Inflammatory macrophage treated with lipopolysaccharide for 1 hour (primary cell): ENCODE results near the gene YIPF2.

Experiments used
- DNase-seq, 2 donors: peaks; one replicate each; pipeline ENCODE4 v3.0.0-alpha.2; 2020 to 2022

Gene YIPF2

DNA sequence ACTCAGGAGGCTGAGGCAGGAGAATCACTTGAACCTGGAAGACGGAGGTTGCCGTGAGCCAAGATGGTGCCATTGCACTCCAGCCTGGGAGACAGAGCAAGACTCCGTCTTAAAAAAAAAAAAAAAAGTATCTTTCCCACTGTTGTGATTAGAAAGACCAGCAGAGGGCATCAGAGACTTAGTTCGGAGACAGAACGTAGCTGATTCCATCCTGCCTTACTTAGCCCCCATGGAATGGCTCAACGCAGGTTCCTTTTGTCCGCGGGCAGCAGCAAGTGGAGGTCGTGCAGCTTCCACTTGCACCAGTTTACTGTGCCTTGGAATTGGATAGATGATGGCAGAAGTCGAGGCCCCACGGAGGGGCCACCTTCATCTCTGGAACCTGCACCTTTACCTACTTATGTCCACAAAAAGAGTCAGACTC, 8.2 kb upstream of the YIPF2 start:
- DNase-seq: peak; percentile 64 to 82

GRCh38 chr19:10935371-10936059, 7.1 kb upstream of the YIPF2 start:
- DNase-seq: no peak

DNA sequence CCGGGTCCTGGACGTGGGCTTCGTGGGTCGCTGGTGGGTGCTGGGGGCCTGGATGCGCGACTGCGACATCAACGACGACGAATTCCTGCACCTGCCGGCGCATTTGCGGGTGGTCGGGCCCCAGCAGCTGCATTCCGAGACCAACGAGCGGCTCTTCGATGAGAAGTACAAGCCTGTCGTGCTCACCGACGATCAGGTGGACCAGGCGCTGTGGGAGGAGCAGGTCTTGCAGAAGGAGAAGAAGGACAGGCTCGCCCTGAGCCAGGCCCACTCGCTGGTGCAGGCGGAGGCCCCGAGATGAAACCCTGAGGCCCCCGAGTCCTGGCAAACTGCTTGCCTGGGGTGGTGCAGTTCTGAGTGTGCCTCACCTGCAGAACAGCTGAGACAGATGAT, 959 bp upstream of the YIPF2 start:
- DNase-seq: no peak

DNA sequence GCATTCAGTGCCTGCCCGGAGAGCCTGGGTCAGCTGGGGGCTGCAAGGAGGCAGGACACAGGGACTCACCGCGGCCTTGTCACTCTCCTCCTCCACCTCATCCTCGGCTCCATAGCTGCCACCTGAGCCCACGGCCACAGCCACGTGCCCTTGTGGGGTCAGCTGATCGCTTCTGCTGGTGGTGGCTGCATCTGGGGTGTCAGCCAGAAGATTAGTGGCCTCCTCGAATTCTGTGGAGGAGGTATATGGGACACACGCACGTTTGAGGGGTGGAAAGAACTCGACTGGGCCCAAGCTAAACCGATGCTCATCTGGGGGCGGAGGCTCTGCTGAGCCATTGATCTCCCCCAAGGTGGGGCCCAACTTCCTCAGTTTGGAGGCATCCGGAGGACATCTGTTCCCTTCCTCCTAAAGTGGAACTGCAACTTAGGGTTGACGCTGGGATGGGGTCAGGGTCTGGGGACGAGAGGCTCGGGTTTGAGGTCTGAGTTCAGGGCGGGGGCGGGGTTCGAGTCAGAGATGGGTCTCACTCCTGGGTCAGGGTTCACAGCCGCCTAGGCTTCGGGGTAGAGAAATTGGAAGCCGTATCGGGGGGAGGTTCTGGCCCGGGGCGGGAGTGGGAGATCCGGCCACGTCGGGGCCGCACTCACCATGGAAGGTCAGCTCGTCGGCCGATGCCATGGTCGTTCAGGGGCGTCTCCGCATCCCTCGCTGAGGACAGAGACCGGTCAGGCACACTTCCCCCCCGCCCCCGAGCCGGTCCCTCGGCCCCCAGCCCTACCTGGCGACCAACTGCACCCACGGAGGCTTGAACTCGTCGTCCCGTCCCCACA, 493 bp downstream of the YIPF2 start:
- DNase-seq: peak; percentile 7 to 13

DNA sequence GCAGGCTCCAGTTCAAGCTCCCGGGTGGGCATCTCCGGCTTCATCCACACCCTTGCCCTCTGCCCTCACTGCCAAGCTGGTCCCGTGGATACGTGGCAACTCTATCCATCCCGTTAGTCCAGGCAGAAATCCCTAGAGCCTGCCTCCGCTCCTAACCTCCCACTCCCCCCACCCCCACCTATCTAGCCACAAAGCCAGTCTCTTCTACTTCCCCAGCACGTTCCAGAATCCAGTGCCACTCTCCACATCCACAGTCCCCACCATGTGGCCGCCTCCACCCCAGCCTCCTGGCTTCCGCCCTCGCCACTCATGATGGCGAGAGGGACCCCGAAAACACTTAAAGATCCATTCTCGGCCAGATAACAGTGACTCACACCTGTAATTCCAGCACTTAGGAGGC, 3.8 kb downstream of the YIPF2 start:
- no peak for DNase-seq

- no peak for DNase-seq
These were observed 5.0 kb downstream of the YIPF2 start for GRCh38 chr19:10923260-10924112.

DNA sequence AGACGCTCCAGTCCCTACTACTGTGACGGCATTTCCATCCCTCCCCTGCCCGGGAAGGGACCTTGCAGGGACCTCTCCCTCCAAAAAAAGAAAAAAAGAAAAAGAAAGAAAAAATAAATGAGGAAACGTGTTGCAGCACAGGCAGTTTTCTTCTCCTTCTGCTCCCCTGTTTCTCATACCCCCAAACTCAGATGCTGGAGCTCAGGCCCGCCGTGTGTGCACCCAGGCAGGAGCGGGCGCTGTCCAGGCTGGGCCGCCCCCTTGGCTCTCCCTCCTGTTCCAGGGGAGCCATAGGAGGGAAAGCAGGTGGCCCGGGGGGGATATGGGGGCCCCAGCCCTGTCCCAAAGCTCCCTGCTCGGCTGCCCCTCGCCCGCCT, 5.8 kb downstream of the YIPF2 start:
- DNase-seq: no peak

- no peak for DNase-seq
These were observed 6.4 kb downstream of the YIPF2 start for GRCh38 chr19:10921910-10922637.

DNA sequence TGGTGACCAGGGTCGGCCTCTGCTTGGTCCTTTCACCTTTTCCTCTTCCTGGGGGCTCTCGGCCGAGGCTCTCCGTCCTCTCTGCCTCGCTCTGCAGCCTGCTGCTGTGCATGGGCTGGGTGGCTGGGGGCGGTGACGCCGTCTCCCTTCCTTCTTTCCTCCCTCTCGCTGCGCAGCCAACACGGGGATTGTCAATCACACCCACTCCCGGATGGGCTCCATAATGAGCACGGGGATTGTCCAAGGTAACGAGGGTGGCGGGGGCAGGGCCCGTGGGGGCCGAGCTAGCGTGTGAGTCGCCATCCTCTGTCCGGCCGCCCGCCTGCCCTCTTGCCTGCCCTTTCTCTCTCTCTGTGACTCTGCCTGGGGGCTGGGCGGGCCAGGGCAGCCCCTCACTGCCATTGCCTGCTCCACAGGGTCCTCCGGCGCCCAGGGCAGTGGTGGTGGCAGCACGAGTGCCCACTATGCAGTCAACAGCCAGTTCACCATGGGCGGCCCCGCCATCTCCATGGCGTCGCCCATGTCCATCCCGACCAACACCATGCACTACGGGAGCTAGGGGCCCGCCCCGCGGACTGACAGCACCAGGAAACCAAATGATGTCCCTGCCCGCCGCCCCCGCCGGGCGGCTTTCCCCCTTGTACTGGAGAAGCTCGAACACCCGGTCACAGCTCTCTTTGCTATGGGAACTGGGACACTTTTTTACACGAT, 7.1 kb downstream of the YIPF2 start:
- DNase-seq: no peak

DNA sequence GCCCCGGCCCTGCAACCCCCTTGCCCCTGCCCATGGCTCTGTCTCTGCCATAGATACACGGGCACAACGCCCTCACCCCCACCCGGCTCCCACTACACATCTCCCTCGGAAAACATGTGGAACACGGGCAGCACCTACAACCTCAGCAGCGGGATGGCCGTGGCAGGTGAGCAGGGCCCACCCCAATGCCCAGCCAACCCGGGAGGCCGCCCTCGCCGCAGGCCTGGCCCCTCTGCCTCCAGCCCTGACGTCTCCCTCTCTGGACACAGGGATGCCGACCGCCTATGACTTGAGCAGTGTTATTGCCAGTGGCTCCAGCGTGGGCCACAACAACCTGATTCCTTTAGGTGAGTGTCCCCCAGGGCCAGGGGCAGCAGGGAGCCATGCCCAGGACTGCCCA, 7.7 kb downstream of the YIPF2 start:
- DNase-seq: no peak

DNA sequence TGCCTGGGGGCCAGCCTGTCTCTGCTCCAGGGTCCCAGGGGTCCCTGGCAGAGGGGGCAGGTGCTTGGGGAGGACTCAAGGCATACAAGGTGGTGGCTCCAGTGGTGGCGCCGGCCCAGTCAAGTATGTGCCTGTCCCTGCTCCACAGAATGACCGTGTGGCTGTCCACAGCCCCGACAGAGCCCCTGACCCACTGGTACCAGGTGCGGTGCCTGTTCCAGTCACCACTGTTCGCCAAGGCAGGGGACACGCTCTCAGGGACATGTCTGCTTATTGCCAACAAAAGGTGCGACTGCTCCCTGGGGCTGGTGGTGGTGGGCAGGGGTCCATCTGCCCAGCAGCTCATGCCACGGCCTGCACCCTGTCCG, 8.2 kb downstream of the YIPF2 start:
- no peak for DNase-seq

DNA sequence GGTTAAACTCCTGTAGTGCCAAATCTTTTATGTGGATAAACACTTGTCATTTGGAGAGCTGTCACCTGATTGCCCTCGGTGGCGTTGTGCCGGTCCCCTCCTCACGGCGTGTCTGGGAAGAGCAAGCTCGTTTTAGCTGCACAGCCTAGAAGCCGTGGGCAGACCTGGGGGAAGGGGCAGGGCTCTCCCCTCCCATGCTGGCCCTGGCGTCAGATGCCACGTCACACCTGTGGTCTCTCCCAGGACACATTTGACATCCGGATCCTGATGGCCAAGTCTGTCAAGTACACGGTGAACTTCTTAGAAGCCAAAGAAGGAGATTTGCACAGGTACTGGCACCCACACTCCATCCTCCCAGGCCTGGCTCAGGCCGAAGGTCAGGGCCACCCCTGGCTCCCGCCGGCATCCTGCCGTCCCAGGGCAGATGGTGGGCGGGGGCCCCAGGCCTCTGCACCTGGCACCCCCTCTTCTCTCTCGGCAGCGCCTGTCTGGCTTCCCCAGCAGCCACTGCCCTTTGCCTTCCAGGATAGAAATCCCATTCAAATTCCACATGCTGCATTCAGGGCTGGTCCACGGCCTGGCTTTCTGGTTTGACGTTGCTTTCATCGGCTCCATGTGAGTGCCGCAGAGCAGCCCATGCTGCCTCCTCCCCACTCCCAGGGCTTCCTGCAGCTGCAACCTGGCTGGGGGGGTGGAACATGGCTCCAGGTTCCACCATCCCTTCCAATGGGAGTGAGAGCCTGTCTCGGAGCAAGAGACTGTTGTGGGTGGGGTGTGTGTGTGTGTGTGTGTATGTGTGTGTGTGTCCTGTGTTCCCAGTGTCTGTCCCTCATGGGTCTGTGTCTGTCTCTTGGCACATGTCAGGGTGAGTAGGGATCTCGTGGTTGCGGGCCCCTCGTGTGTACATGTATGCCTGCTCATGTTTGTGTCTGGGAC, 8.8 kb downstream of the YIPF2 start:
- DNase-seq: no peak

DNA sequence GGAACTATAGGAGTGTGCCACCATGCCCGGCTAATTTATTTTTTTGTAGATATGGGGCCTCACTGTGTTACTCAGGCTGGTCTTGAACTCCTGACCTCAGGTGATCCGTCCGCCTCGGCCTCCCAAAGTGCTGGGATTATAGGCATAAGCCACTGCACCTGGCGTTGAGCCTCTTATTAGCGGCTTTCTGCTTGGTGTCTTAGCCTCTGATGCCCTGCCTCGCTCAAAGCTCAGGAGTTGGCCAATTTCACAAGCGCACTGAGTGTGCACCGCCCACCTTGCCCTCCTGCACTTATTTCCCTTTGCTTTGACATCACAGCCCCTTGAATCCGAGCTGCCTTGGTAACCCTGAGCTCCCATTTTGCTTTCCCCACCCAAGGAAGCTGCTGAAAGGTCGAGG, 10.1 kb downstream of the YIPF2 start:
- DNase-seq: no peak

DNA sequence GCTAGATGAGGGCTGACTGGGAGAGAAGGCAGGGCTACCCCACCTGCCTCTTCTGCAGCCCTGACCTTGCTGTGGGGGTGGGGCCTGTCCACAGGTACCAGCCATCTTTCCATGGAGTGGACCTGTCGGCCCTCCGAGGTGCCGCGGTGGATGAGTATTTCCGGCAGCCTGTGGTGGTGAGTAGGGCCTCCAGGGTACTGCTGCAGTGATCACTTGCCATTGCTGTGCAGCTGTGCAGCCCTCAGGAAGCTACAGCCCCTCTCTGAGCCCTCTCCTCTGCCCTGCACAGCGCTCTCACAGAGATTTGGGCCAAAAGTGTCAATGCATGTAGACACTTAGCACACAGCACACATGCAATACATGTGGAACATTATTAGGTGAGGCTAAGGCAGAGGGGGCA, 11.8 kb downstream of the YIPF2 start:
- DNase-seq: no peak

- DNase-seq: no peak
These were observed 13.0 kb downstream of the YIPF2 start for GRCh38 chr19:10915130-10916091.

- DNase-seq: no peak
These were observed 14.6 kb downstream of the YIPF2 start for GRCh38 chr19:10913716-10914340.

DNA sequence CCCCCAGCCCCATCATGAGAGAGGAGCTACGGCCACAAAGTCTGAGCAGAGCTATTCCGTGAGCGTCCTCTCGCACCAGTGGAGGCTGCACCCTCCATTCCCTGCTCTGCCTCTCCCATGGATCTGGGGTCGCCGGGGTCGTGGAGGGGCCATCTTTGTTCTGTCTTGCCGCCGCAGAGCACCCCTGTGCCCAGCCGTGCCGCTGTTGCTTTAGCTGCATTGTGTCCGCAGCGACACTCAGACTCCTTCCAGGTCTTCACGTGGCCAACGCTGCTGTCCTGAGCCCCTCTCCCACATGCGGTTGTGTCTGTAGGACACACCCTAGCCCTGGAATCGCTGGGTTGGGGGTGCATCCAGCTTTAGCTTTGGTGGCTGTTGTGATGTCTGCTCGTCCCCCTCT, 15.8 kb downstream of the YIPF2 start:
- no peak for DNase-seq

DNA sequence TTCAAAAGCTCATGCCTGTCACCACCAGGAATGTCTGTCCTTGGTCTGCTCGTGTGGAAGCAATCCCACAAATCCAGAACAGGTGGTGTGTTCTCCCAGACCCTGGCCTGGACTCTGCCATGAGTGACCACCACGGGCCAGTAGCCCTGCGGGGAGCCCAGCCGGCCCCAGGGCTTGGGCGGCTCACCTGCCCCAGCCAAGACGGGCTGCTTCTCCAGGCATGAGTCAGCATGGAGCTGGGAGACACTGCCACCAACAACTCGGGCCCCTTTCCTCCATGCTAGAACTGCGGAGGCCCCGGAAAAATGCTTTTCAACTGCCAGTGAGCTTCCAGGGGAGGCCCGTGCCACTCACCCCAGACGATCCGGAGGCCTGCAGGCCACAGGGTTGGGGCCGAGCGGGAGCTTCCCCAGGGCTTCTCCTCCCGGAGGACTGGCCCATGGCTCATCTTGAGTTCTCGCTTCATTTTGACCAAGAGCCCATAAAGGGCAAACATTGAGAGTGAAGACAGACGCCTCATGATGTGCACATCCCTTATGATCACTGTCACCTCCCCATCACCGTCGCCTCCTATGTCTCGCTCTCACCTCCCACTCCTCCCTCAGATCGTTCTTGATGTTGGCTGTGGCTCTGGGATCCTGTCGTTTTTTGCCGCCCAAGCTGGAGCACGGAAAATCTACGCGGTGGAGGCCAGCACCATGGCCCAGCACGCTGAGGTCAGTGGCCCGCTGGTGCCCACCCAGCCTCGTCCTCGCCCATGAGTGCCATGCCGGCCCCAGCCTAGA, 16.7 kb downstream of the YIPF2 start:
- DNase-seq: no peak
